GM18507 (cell line): ENCODE data around the gene PINK1.

Source experiments
- DNase-seq: peaks from one replicate; pipeline ENCODE4 v3.0.0; 2011; ENCODE audit warnings: low read depth; ENCODE audit not compliant: insufficient read length; ENCODE audit errors: extremely low spot score
- FAIRE-seq: peaks from 2 replicates; lab custom pipeline; 2011; peaks lifted over from hg19 to GRCh38; lab: Jason Lieb, UNC

The PINK1 gene

GRCh38 chr1:20636785-20637347, 3.6 kb downstream of the PINK1 start:
- DNase-seq, result no peak

GRCh38 chr1:20640183-20640597, 6.9 kb downstream of the PINK1 start:
- FAIRE-seq (peak; percentile 66), DNase-seq (no peak)

More at GRCh38 chr1:20636785-20637347, 3.6 kb downstream of the PINK1 start:
- FAIRE-seq, result no peak

- DNase-seq, result no peak
- FAIRE-seq, result no peak
These were observed 8.7 kb downstream of the PINK1 start for GRCh38 chr1:20641975-20642374.

- DNase-seq, result no peak
- FAIRE-seq, result no peak
These were observed 9.8 kb downstream of the PINK1 start for GRCh38 chr1:20643080-20643479.

GRCh38 chr1:20644416-20644815, 11.2 kb downstream of the PINK1 start:
- FAIRE-seq (no peak), DNase-seq (no peak)

GRCh38 chr1:20645414-20645813, 12.2 kb downstream of the PINK1 start:
- DNase-seq (no peak), FAIRE-seq (no peak)

- FAIRE-seq, result no peak
These were observed 15.2 kb downstream of the PINK1 start for GRCh38 chr1:20648438-20648837.

GRCh38 chr1:20648946-20649345, 15.7 kb downstream of the PINK1 start:
- FAIRE-seq (no peak), DNase-seq (no peak)

More at GRCh38 chr1:20648438-20648837, 15.2 kb downstream of the PINK1 start:
- no peak for DNase-seq

GRCh38 chr1:20652300-20652699, 19.0 kb downstream of the PINK1 start:
- no peak for FAIRE-seq
- DNase-seq, result no peak

- DNase-seq, result no peak
- no peak for FAIRE-seq
These were observed 20.9 kb downstream of the PINK1 start for GRCh38 chr1:20654104-20654690.

GRCh38 chr1:20657024-20657423, 23.8 kb downstream of the PINK1 start:
- DNase-seq, result no peak
- FAIRE-seq, result no peak

- DNase-seq (no peak), FAIRE-seq (no peak)
These were observed 25.1 kb downstream of the PINK1 start for GRCh38 chr1:20658166-20658915.

GRCh38 chr1:20660363-20660762, 27.1 kb downstream of the PINK1 start:
- no peak for FAIRE-seq

GRCh38 chr1:20660847-20661206, 27.6 kb downstream of the PINK1 start:
- FAIRE-seq, result no peak
- no peak for DNase-seq

More at GRCh38 chr1:20660363-20660762, 27.1 kb downstream of the PINK1 start:
- DNase-seq, result no peak

- peak; percentile 100 for FAIRE-seq
These were observed 28.2 kb downstream of the PINK1 start, which contains the start of gene DDOST for GRCh38 chr1:20661207-20662109. TSS of gene DDOST (minus strand) at chr1:20661369. CDS start at chr1:20661350, 19 bp downstream.

GRCh38 chr1:20662110-20662475, 28.8 kb downstream of the PINK1 start:
- DNase-seq (no peak), FAIRE-seq (no peak)

More at GRCh38 chr1:20661207-20662109, 28.2 kb downstream of the PINK1 start, which contains the start of gene DDOST:
- DNase-seq, result peak; percentile 98

- FAIRE-seq (no peak), DNase-seq (no peak)
These were observed 30.1 kb downstream of the PINK1 start for GRCh38 chr1:20663365-20663764.

- no peak for DNase-seq
These were observed 30.9 kb downstream of the PINK1 start for GRCh38 chr1:20663969-20664715.

GRCh38 chr1:20665726-20666125, 32.5 kb downstream of the PINK1 start:
- FAIRE-seq (no peak), DNase-seq (no peak)

More at GRCh38 chr1:20663969-20664715, 30.9 kb downstream of the PINK1 start:
- no peak for FAIRE-seq
